Mucosa of descending colon (tissue), 3 donors: ENCODE data around the gene HCFC1. TPM values are rescaled to one million over a fixed set of nuclear protein-coding genes. Genes with fewer than 3 reads are reported as not detected.

Experiments
- ATAC-seq: fragments of 200-7000 bp; cut with Tn5 transposase; one replicate; pipeline ENCODE4 v1.9.1; 2020; ENCODE audit warnings: mild to moderate bottlenecking, moderate library complexity
- DNase-seq, 3 donors: peaks; one replicate each; pipeline ENCODE4 v3.0.0-alpha.2; 2020
- H3K36me3 ChIP-seq: fragments of 200-600 bp; one replicate; pipeline ENCODE4 v1.8.0; 2021; ENCODE audit warnings: low read depth, mild to moderate bottlenecking
- H3K4me1 ChIP-seq: fragments of 200-600 bp; one replicate; pipeline ENCODE4 v1.8.0; 2021; ENCODE audit warnings: low read depth, mild to moderate bottlenecking
- H3K4me3 ChIP-seq: fragments of 200-600 bp; one replicate; pipeline ENCODE4 v1.8.0; 2021; ENCODE audit warnings: mild to moderate bottlenecking
- H3K9me3 ChIP-seq: fragments of 200-600 bp; one replicate; pipeline ENCODE4 v1.8.0; 2021; ENCODE audit warnings: mild to moderate bottlenecking
- intact Hi-C, 2 donors: fragments of 100-400 bp; cut with DNase I in 1 of 2; cut with micrococcal nuclease in 1 of 2; formaldehyde crosslinking; loops; one replicate each; pipeline versions ENCODE4 v1.11.0 to v1.11.1; 2022; cut with DNase I, micrococcal nuclease
- total RNA-seq, 3 donors: library from RNA; stranded (reverse); fragmentation: NEBNext Ultra II Directional in 2 of 3; extraction: Animal tissue kit (Norgen Biotek cat#: 25700) in 2 of 3; gene quantifications; one replicate each; pipeline versions ENCODE4 v1.2.1 to v1.2.4, GENCODE V29; 2021 to 2023
- TF ChIP-seq, protein P1 (sequence below): fragments of 200-600 bp; IDR thresholded peaks from one replicate; pipeline ENCODE4 v1.8.0; 2022; ENCODE audit warnings: antibody characterized with exemption, mild to moderate bottlenecking
- donor health status: DM: no; HTN: no; CAD: no; lungs with moderate emphysema.
- donor health status: DM: no; HTN: no; CAD: no.
- donor health status: DM: no; HTN: yes; CAD: no.

HCFC1 gene
- total RNA-seq, 3 donors from 2014 or later = 36.3 to 56.5 (median 48.2) TPM

DNA sequence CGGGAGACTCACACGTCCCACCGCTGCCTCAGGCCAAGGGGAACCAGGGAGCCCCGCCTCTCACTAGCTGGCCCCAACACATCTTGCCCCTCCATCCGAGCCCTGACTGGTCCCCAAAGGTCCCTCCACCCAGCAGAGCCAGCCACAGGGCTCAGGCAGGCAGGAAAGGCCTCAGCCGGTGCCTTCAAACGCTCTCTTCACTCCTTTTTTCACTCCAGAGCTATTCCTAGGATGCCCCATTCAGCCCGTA lies 44.0 kb downstream of the HCFC1 start:
- peaks cover 10% of the 10 kb centered on the region for H3K4me1 ChIP-seq
- DNase-seq (no peak), ATAC-seq (no peak)

GRCh38 chrX:153926858-153927671 lies 44.6 kb downstream of the HCFC1 start:
- no peaks in the 10 kb centered on the region for H3K9me3 ChIP-seq
- ATAC-seq = peak; percentile 50
- H3K4me1 ChIP-seq = peaks cover 10% of the 10 kb centered on the region
- H3K4me3 ChIP-seq = peak overlapping the region; percentile 19
- H3K36me3 ChIP-seq = no peaks in the 10 kb centered on the region
- DNase-seq = peak; percentile 66 to 87 (median 71)
- intact Hi-C loops = no loop called here
- TF ChIP-seq, protein P1, sequence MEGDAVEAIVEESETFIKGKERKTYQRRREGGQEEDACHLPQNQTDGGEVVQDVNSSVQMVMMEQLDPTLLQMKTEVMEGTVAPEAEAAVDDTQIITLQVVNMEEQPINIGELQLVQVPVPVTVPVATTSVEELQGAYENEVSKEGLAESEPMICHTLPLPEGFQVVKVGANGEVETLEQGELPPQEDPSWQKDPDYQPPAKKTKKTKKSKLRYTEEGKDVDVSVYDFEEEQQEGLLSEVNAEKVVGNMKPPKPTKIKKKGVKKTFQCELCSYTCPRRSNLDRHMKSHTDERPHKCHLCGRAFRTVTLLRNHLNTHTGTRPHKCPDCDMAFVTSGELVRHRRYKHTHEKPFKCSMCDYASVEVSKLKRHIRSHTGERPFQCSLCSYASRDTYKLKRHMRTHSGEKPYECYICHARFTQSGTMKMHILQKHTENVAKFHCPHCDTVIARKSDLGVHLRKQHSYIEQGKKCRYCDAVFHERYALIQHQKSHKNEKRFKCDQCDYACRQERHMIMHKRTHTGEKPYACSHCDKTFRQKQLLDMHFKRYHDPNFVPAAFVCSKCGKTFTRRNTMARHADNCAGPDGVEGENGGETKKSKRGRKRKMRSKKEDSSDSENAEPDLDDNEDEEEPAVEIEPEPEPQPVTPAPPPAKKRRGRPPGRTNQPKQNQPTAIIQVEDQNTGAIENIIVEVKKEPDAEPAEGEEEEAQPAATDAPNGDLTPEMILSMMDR = no peak

More for the DNA sequence above, 44.0 kb downstream of the HCFC1 start:
- no peaks in the 10 kb centered on the region for H3K9me3 ChIP-seq
- H3K36me3 ChIP-seq = no peaks in the 10 kb centered on the region
- TF ChIP-seq, protein P1 = no peak
- intact Hi-C loops = no loop called here
- H3K4me3 ChIP-seq = peak overlapping the region; percentile 19

GRCh38 chrX:153926552-153926857 lies 45.1 kb downstream of the HCFC1 start:
- H3K36me3 ChIP-seq = no peaks in the 10 kb centered on the region
- H3K4me1 ChIP-seq = peaks cover 10% of the 10 kb centered on the region
- TF ChIP-seq, protein P1 = no peak
- DNase-seq = peak in 1 of 3 donors; percentile 68
- H3K9me3 ChIP-seq = no peaks in the 10 kb centered on the region
- H3K4me3 ChIP-seq = peak overlapping the region; percentile 6
- ATAC-seq = no peak
- intact Hi-C loops = no loop called here

- ATAC-seq = peak; percentile 9
- TF ChIP-seq, protein P1 = no peak
- intact Hi-C loops = no loop called here
- Histone ChIP-seq H3K9me3 (no peaks in the 10 kb centered on the region), H3K36me3 (no peaks in the 10 kb centered on the region), H3K4me3 (peak within 1 kb of the TSS; percentile 6), H3K4me1 (peaks cover 10% of the 10 kb centered on the region)
- DNase-seq = peak in 2 of 3 donors; percentile 62 to 75
Observed at GRCh38 chrX:153925739-153926551, 45.7 kb downstream of the HCFC1 start, which contains the start of gene ARHGAP4. ARHGAP4 (minus strand) TSS chrX:153926264; CDS start chrX:153926202, 62 bp downstream.

DNA sequence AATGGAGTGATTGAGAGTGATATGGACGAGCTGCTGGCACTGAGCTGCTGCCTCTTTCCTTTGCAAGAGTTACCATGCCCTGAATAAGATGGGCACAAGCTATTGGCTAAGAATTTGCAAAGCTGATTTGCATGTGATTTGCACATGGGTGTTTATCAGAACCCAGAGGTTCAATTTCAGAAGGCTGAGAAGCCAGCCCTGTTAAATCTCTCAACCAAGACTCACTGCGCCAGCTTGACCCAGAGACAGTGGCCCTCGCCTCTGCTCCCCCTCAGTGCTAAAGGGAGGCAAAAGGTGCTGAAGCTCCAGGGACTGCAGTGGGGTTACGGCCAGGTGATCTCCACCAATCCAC lies 46.3 kb downstream of the HCFC1 start:
- H3K36me3 ChIP-seq = no peaks in the 10 kb centered on the region
- TF ChIP-seq, protein P1 = no peak
- DNase-seq (no peak), ATAC-seq (no peak)
- H3K4me1 ChIP-seq = peaks cover 10% of the 10 kb centered on the region
- intact Hi-C loops = no loop called here
- no peak overlapping the region for H3K4me3 ChIP-seq
- no peaks in the 10 kb centered on the region for H3K9me3 ChIP-seq
